ENCODE measurements around the gene ROBO2. TPM values are rescaled to one million over a fixed set of nuclear protein-coding genes. Genes with fewer than 3 reads are reported as not detected.

The ROBO2 gene
- total RNA-seq, 2 donors from 2014 or later = 9.8 to 9.9 TPM

GRCh38 chr3:77526573-77527113 is 486.7 kb downstream of the ROBO2 start:
- TF ChIP-seq CTCF (IDR thresholded peaks at IDR 0.05) = no peak
- DNase-seq (ENCODE audit: low spot score) (no peak), ATAC-seq (ENCODE audit: insufficient number of reproducible peaks, low FRiP score, low read depth) (no peak)
- H3K36me3 ChIP-seq = no peaks in the 10 kb centered on the region
- no peak overlapping the region for H3K27ac ChIP-seq
- no peaks in the 10 kb centered on the region for H3K27me3 ChIP-seq (replicated peaks; ENCODE audit: insufficient read depth)
- H3K4me3 ChIP-seq = no peak overlapping the region
- H3K4me1 ChIP-seq (ENCODE audit: control insufficient read depth in 1 of 2, low read depth in 2 of 2) = peaks cover 2% of the 10 kb centered on the region in 2 donors
- no peaks in the 10 kb centered on the region for H3K9me3 ChIP-seq

- Histone ChIP-seq H3K9me3 (no peaks in the 10 kb centered on the region), H3K4me1 (ENCODE audit: control insufficient read depth in 1 of 2, low read depth in 2 of 2) (peaks cover 7% of the 10 kb centered on the region in 2 donors), H3K27me3 (replicated peaks; ENCODE audit: insufficient read depth) (no peaks in the 10 kb centered on the region), H3K4me3 (no peak overlapping the region), H3K36me3 (no peaks in the 10 kb centered on the region), H3K27ac (no peak overlapping the region)
- TF ChIP-seq CTCF (IDR thresholded peaks at IDR 0.05) = no peak
- DNase-seq (ENCODE audit: low spot score) = no peak
- ATAC-seq (ENCODE audit: insufficient number of reproducible peaks, low FRiP score, low read depth) = no peak
Observed at GRCh38 chr3:77529522-77529921, 489.6 kb downstream of the ROBO2 start.

- Histone ChIP-seq H3K27me3 (replicated peaks; ENCODE audit: insufficient read depth) (no peaks in the 10 kb centered on the region), H3K36me3 (no peaks in the 10 kb centered on the region), H3K9me3 (no peaks in the 10 kb centered on the region), H3K27ac (peak overlapping the region; percentile 0 to 53), H3K4me1 (ENCODE audit: control insufficient read depth in 1 of 2, low read depth in 2 of 2) (peaks cover 7% of the 10 kb centered on the region in 2 donors), H3K4me3 (peak overlapping the region; percentile 56)
- TF ChIP-seq CTCF (IDR thresholded peaks at IDR 0.05) = no peak
- DNase-seq (ENCODE audit: low spot score) = no peak
- ATAC-seq (ENCODE audit: insufficient number of reproducible peaks, low FRiP score, low read depth) = no peak
Observed at GRCh38 chr3:77530870-77531269, 491.0 kb downstream of the ROBO2 start.

GRCh38 chr3:77535116-77535515 is 495.2 kb downstream of the ROBO2 start:
- Histone ChIP-seq H3K4me3 (no peak overlapping the region), H3K27me3 (replicated peaks; ENCODE audit: insufficient read depth) (no peaks in the 10 kb centered on the region), H3K27ac (no peak overlapping the region), H3K36me3 (no peaks in the 10 kb centered on the region), H3K4me1 (ENCODE audit: control insufficient read depth in 1 of 2, low read depth in 2 of 2) (peaks cover 7% of the 10 kb centered on the region in 2 donors), H3K9me3 (no peaks in the 10 kb centered on the region)
- ATAC-seq (ENCODE audit: insufficient number of reproducible peaks, low FRiP score, low read depth) (no peak), DNase-seq (ENCODE audit: low spot score) (no peak)
- no peak for TF ChIP-seq CTCF (IDR thresholded peaks at IDR 0.05)

- Histone ChIP-seq H3K27me3 (replicated peaks; ENCODE audit: insufficient read depth) (no peaks in the 10 kb centered on the region), H3K36me3 (no peaks in the 10 kb centered on the region), H3K4me3 (no peak overlapping the region), H3K27ac (no peak overlapping the region), H3K4me1 (ENCODE audit: control insufficient read depth in 1 of 2, low read depth in 2 of 2) (peaks cover 7% of the 10 kb centered on the region in 2 donors), H3K9me3 (no peaks in the 10 kb centered on the region)
- DNase-seq (ENCODE audit: low spot score) (no peak), ATAC-seq (ENCODE audit: insufficient number of reproducible peaks, low FRiP score, low read depth) (no peak)
- no peak for TF ChIP-seq CTCF (IDR thresholded peaks at IDR 0.05)
Observed at GRCh38 chr3:77536038-77536775, 496.3 kb downstream of the ROBO2 start.
